WTC11 (cell line): ENCODE measurements around the gene STEAP1B. TPM values are rescaled to one million over a fixed set of nuclear protein-coding genes. Genes with fewer than 3 reads are reported as not detected.

Experiments
- ATAC-seq: fragments of 200-7000 bp; cut with Tn5 transposase; 2 replicates; pipeline ENCODE4 v1.10.0; 2021; ENCODE audit warnings: mild to moderate bottlenecking, moderate library complexity
- CTCF ChIA-PET: fragments of 300-600 bp; sonication (Branson Sonifier 250); formaldehyde crosslinking; loops from one replicate; lab custom pipeline; 2021; ENCODE audit warnings: antibody characterized with exemption; lab: Charles Lee
- POLR2A ChIA-PET: fragments of 350-600 bp; sonication (Branson Sonifier 250); formaldehyde crosslinking; loops from one replicate; lab custom pipeline; 2021; ENCODE audit warnings: antibody characterized with exemption; lab: Charles Lee
- DNase-seq: peaks from one replicate; pipeline ENCODE4 v3.0.0; 2021; ENCODE audit warnings: low spot score
- H3K27ac Mint-ChIP-seq: 2 replicates; pipeline ENCODE4 v1.8.0; 2021; ENCODE audit warnings: mixed read lengths
- H3K27me3 Mint-ChIP-seq: 2 replicates; pipeline ENCODE4 v1.8.0; 2021; ENCODE audit warnings: low read depth, mild to moderate bottlenecking, moderate library complexity, mixed read lengths
- H3K36me3 Mint-ChIP-seq: 2 replicates; pipeline ENCODE4 v1.8.0; 2021; ENCODE audit warnings: mixed read lengths
- H3K4me1 Mint-ChIP-seq: 2 replicates; pipeline ENCODE4 v1.8.0; 2022; ENCODE audit warnings: mixed read lengths
- H3K4me3 Mint-ChIP-seq: 2 replicates; pipeline ENCODE4 v1.8.0; 2021; ENCODE audit warnings: mild to moderate bottlenecking, moderate library complexity, mixed read lengths
- H3K9me3 Mint-ChIP-seq: 2 replicates; pipeline ENCODE4 v1.8.0; 2021; ENCODE audit warnings: mixed read lengths
- CBFB ChIP-seq: sonication (generic); formaldehyde crosslinking; IDR thresholded peaks from 2 replicates; pipeline ENCODE4 v1.8.1; 2022; ENCODE audit warnings: mild to moderate bottlenecking, low read depth, missing genetic modification reagents
- GRHL2 ChIP-seq: fragments of 250-450 bp; sonication (Bioruptor Pico); IDR thresholded peaks from 2 replicates; pipeline ENCODE4 v1.8.0; 2022; ENCODE audit warnings: mild to moderate bottlenecking, moderate library complexity; ENCODE audit not compliant: insufficient replicate concordance, severe bottlenecking
- GTF2I ChIP-seq: fragments of 250-450 bp; sonication (Bioruptor Pico); conservative IDR thresholded peaks from 2 replicates; pipeline ENCODE4 v1.4.0; 2021; ENCODE audit warnings: mild to moderate bottlenecking
- MAX ChIP-seq: sonication (generic); formaldehyde crosslinking; IDR thresholded peaks from 2 replicates; pipeline ENCODE4 v1.8.0; 2022; ENCODE audit warnings: mild to moderate bottlenecking, missing genetic modification reagents
- MXD4 ChIP-seq: fragments of 250-450 bp; sonication (Bioruptor Pico); IDR thresholded peaks from 2 replicates; pipeline ENCODE4 v1.8.0; 2021; ENCODE audit warnings: mild to moderate bottlenecking, moderate library complexity, borderline replicate concordance
- MYBL2 ChIP-seq: sonication (generic); formaldehyde crosslinking; IDR thresholded peaks from 2 replicates; pipeline ENCODE4 v1.8.1; 2023; ENCODE audit warnings: mild to moderate bottlenecking, moderate library complexity, missing genetic modification reagents
- NFATC4 ChIP-seq: fragments of 250-450 bp; sonication (Bioruptor Pico); IDR thresholded peaks from 2 replicates; pipeline ENCODE4 v1.9.0; 2021; ENCODE audit warnings: mild to moderate bottlenecking
- NR1H2 ChIP-seq: sonication (generic); formaldehyde crosslinking; IDR thresholded peaks from 2 replicates; pipeline ENCODE4 v1.9.0; 2021; ENCODE audit warnings: mild to moderate bottlenecking, moderate library complexity, missing genetic modification reagents
- NR2C2 ChIP-seq: sonication (generic); formaldehyde crosslinking; IDR thresholded peaks from 2 replicates; pipeline ENCODE4 v1.8.0; 2022; ENCODE audit warnings: mild to moderate bottlenecking, missing genetic modification reagents
- PRRX2 ChIP-seq: fragments of 250-450 bp; sonication (Bioruptor Pico); IDR thresholded peaks from 2 replicates; pipeline ENCODE4 v1.8.0; 2021; ENCODE audit warnings: mild to moderate bottlenecking
- RELA ChIP-seq: sonication (generic); formaldehyde crosslinking; IDR thresholded peaks from 2 replicates; pipeline ENCODE4 v1.8.1; 2022; ENCODE audit warnings: missing genetic modification reagents, mild to moderate bottlenecking, borderline replicate concordance
- SP1 ChIP-seq: sonication (generic); formaldehyde crosslinking; conservative IDR thresholded peaks from 2 replicates; pipeline ENCODE4 v1.8.1; 2022; ENCODE audit warnings: missing genetic modification reagents
- TCF7 ChIP-seq: sonication (generic); formaldehyde crosslinking; IDR thresholded peaks from 2 replicates; pipeline ENCODE4 v1.8.0; 2022; ENCODE audit warnings: mild to moderate bottlenecking, low read depth, missing genetic modification reagents, moderate library complexity
- TP53 ChIP-seq: sonication (generic); formaldehyde crosslinking; IDR thresholded peaks from 2 replicates; pipeline ENCODE4 v1.8.1; 2023; ENCODE audit warnings: mild to moderate bottlenecking, missing genetic modification reagents
- ZBTB21 ChIP-seq: sonication (generic); formaldehyde crosslinking; IDR thresholded peaks from 2 replicates; pipeline ENCODE4 v1.8.1; 2023; ENCODE audit warnings: mild to moderate bottlenecking, missing genetic modification reagents, borderline replicate concordance
- ZNF317 ChIP-seq: sonication (generic); formaldehyde crosslinking; IDR thresholded peaks from 2 replicates; pipeline ENCODE4 v1.8.1; 2023; ENCODE audit warnings: low read depth, mild to moderate bottlenecking, moderate library complexity, missing genetic modification reagents, borderline replicate concordance
- total RNA-seq: library from RNA; stranded (reverse); gene quantifications from 3 replicates; pipeline ENCODE4 v1.2.3, GENCODE V29; 2021
- TF ChIP-seq, protein P1 (sequence below): sonication (generic); formaldehyde crosslinking; IDR thresholded peaks from 2 replicates; pipeline ENCODE4 v1.8.1; 2022; ENCODE audit warnings: low read depth, mild to moderate bottlenecking, moderate library complexity, missing genetic modification reagents, borderline replicate concordance
- TF ChIP-seq, protein P2 (sequence below): fragments of 250-450 bp; sonication (Bioruptor Pico); IDR thresholded peaks from 2 replicates; pipeline ENCODE4 v1.9.0; 2021; ENCODE audit warnings: mild to moderate bottlenecking, borderline replicate concordance
- TF ChIP-seq, protein P3 (sequence below): fragments of 250-450 bp; sonication (Bioruptor Pico); IDR thresholded peaks from 2 replicates; pipeline ENCODE4 v1.9.0; 2021; ENCODE audit warnings: mild to moderate bottlenecking
- TF ChIP-seq, protein P4 (sequence below): fragments of 250-450 bp; sonication (Bioruptor Pico); IDR thresholded peaks from 2 replicates; pipeline ENCODE4 v1.9.0; 2021; ENCODE audit warnings: mild to moderate bottlenecking

Gene STEAP1B
- total RNA-seq, 1 experiment from 2014 or later, result 5.5 TPM

DNA sequence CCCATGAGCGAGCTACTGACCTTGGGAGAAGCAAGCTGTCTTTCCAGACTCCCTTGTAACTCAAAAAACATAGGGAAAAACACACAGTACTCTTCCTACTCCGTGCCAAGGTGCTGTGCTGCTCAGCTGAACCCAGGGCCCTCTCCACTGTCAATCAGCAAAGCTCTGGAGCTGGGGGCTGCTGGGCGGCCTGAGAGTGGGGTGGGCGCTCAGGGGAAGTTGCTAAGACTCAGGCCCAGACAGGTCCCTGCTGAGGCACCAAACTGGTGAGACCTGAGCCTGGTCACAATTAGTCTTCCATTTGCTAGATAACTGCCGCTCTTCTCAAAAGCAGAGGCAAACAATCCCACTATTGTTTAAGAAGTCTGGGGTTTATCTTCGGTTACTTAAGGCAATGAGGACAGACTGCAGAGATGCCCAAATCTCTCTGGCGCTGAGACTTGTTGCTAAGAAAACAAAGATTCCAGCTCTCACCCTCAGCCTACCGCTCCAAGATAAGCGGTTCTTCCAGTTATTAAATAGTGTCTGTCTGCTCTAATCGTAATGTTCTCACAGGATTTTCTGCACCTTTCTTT lies 22.0 kb downstream of the STEAP1B start:
- CTCF ChIA-PET, result interaction anchor here (1.4 to 1.5 kb wide), 2 partner anchors 26 to 182 kb away, joined by 3 to 7 read pairs; no protein-coding TSS in a partner anchor
- Mint-ChIP-seq H3K9me3 (no peaks in the 10 kb centered on the region), H3K27ac (no peak overlapping the region), H3K36me3 (no peaks in the 10 kb centered on the region), H3K4me1 (0 out of 2 replicates have a peak, but pooled peaks cover 6% of the 10 kb centered on the region), H3K27me3 (no peaks in the 10 kb centered on the region), H3K4me3 (no peak overlapping the region)
- POLR2A ChIA-PET, result no interaction called here
- TF ChIP-seq CBFB (CRISPR knock-in tag), result no peak
- no peak for TF ChIP-seq RELA (CRISPR knock-in tag)
- no peak for TF ChIP-seq ZBTB21
- TF ChIP-seq, protein P1, sequence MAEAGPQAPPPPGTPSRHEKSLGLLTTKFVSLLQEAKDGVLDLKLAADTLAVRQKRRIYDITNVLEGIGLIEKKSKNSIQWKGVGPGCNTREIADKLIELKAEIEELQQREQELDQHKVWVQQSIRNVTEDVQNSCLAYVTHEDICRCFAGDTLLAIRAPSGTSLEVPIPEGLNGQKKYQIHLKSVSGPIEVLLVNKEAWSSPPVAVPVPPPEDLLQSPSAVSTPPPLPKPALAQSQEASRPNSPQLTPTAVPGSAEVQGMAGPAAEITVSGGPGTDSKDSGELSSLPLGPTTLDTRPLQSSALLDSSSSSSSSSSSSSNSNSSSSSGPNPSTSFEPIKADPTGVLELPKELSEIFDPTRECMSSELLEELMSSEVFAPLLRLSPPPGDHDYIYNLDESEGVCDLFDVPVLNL (CRISPR knock-in tag), result no peak
- no peak for TF ChIP-seq NFATC4 (CRISPR knock-in tag)
- TF ChIP-seq MXD4, result no peak
- TF ChIP-seq, protein P2, sequence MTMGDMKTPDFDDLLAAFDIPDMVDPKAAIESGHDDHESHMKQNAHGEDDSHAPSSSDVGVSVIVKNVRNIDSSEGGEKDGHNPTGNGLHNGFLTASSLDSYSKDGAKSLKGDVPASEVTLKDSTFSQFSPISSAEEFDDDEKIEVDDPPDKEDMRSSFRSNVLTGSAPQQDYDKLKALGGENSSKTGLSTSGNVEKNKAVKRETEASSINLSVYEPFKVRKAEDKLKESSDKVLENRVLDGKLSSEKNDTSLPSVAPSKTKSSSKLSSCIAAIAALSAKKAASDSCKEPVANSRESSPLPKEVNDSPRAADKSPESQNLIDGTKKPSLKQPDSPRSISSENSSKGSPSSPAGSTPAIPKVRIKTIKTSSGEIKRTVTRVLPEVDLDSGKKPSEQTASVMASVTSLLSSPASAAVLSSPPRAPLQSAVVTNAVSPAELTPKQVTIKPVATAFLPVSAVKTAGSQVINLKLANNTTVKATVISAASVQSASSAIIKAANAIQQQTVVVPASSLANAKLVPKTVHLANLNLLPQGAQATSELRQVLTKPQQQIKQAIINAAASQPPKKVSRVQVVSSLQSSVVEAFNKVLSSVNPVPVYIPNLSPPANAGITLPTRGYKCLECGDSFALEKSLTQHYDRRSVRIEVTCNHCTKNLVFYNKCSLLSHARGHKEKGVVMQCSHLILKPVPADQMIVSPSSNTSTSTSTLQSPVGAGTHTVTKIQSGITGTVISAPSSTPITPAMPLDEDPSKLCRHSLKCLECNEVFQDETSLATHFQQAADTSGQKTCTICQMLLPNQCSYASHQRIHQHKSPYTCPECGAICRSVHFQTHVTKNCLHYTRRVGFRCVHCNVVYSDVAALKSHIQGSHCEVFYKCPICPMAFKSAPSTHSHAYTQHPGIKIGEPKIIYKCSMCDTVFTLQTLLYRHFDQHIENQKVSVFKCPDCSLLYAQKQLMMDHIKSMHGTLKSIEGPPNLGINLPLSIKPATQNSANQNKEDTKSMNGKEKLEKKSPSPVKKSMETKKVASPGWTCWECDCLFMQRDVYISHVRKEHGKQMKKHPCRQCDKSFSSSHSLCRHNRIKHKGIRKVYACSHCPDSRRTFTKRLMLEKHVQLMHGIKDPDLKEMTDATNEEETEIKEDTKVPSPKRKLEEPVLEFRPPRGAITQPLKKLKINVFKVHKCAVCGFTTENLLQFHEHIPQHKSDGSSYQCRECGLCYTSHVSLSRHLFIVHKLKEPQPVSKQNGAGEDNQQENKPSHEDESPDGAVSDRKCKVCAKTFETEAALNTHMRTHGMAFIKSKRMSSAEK (CRISPR knock-in tag), result no peak
- no peak for TF ChIP-seq NR1H2 (CRISPR knock-in tag)
- TF ChIP-seq, protein P3, sequence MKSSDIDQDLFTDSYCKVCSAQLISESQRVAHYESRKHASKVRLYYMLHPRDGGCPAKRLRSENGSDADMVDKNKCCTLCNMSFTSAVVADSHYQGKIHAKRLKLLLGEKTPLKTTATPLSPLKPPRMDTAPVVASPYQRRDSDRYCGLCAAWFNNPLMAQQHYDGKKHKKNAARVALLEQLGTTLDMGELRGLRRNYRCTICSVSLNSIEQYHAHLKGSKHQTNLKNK (CRISPR knock-in tag), result no peak
- no peak for DNase-seq
- ATAC-seq, result no peak

DNA sequence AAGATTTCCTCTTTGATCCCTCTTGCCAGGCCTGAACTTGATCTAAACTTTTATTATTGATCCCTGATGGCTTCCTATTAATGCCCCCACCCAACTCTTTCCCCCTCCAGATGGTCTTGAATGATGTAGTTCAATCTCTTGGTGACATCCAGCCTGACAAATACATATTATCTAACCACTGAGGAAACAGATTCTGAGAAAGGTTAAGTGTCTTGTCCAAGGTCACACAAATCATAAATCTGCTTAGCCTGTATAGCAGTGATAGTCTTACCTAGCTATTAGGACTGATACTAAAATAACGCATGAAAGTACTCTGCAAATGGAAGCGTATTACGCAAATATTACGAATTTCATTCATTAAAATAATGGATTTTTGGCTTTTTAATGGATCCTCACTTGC lies 22.7 kb downstream of the STEAP1B start:
- no peak overlapping the region for H3K27ac Mint-ChIP-seq
- CTCF ChIA-PET, result interaction anchor here (1.4 to 1.5 kb wide), 2 partner anchors 25 to 181 kb away, joined by 3 to 7 read pairs; no protein-coding TSS in a partner anchor

More for the DNA sequence above, 22.7 kb downstream of the STEAP1B start:
- ATAC-seq (no peak), DNase-seq (no peak)
- POLR2A ChIA-PET, result no interaction called here
- Mint-ChIP-seq H3K27me3 (no peaks in the 10 kb centered on the region), H3K9me3 (no peaks in the 10 kb centered on the region), H3K36me3 (no peaks in the 10 kb centered on the region), H3K4me1 (0 out of 2 replicates have a peak, but pooled peaks cover 6% of the 10 kb centered on the region), H3K4me3 (no peak overlapping the region)
- TF ChIP-seq MAX (CRISPR knock-in tag) (no peak), PRRX2 (no peak), MYBL2 (CRISPR knock-in tag) (no peak), NFATC4 (CRISPR knock-in tag) (no peak), CBFB (CRISPR knock-in tag) (no peak), GTF2I (CRISPR knock-in tag) (no peak), SP1 (CRISPR knock-in tag) (no peak), GRHL2 (CRISPR knock-in tag) (no peak), TCF7 (no peak), ZNF317 (CRISPR knock-in tag) (no peak), TP53 (CRISPR knock-in tag) (no peak), NR2C2 (CRISPR knock-in tag) (no peak)
- TF ChIP-seq, protein P4, sequence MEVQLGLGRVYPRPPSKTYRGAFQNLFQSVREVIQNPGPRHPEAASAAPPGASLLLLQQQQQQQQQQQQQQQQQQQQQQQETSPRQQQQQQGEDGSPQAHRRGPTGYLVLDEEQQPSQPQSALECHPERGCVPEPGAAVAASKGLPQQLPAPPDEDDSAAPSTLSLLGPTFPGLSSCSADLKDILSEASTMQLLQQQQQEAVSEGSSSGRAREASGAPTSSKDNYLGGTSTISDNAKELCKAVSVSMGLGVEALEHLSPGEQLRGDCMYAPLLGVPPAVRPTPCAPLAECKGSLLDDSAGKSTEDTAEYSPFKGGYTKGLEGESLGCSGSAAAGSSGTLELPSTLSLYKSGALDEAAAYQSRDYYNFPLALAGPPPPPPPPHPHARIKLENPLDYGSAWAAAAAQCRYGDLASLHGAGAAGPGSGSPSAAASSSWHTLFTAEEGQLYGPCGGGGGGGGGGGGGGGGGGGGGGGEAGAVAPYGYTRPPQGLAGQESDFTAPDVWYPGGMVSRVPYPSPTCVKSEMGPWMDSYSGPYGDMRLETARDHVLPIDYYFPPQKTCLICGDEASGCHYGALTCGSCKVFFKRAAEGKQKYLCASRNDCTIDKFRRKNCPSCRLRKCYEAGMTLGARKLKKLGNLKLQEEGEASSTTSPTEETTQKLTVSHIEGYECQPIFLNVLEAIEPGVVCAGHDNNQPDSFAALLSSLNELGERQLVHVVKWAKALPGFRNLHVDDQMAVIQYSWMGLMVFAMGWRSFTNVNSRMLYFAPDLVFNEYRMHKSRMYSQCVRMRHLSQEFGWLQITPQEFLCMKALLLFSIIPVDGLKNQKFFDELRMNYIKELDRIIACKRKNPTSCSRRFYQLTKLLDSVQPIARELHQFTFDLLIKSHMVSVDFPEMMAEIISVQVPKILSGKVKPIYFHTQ (CRISPR knock-in tag), result no peak
